NK-92 (cell line): ENCODE results near the gene DDX4.

Experiments used
- DNase-seq: peaks from one replicate; lab custom pipeline; 2025; ENCODE audit not compliant: unreplicated experiment; lab: John Stamatoyannopoulos, UW

The DDX4 gene

DNA sequence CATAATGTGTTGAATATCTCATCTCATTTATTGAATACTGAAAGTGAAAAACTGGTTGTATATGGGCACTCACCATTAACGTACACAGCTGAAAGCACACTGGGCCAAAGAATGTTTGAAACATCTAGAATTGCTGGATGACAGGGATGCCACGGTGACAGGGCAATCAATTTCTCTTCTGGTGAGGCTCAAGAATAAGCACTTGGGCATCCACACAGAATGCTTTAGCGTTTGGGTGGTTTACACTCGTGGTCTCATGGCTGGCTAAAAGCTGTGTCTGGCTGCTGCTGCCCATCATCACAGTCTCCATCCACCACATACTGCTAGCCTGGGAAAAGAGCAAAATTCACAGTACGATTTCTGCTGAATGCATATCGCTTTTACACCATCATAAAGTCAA, 82.6 kb downstream of the DDX4 start:
- DNase-seq = no peak

DNA sequence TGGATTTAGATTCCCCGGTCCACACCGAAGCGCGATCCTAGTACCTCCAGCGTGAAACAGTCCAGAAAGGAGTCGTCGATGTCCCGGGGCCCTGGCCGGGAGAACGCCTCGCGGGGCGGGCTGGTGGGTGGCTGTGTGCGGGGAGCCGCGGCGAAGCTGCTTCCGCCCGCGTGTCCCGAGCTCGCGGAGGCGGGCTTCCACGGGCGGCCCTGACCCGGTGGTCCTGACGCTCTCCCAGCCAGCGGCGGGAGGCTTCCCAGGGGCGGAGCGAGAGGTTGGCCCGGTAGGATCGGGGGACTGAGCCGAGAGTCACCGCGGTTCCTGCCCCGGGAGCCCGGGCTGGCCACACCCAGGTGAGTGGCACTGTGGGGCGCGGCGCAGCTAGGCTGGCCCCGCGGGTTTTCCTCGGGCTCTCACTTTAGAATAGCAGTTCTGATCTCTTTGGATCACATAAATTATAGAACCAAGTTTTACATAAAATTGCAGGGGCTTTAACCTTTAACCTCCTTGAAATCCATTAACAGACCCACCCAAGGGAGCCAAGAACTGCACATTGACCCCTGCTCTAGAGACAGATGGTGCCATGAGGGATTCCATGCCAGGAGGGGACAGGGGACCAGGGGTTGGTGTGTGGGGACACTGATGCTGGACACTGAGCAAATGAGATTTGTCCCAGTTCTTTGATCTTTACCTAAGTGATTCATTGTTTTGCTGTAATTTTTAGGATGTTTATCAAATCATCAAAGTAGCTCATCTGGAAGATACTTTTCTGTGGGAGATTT, 84.1 kb downstream of the DDX4 start:
- DNase-seq = no peak

- no peak for DNase-seq
Measured at GRCh38 chr5:55823151-55823796, 85.4 kb downstream of the DDX4 start.

- no peak for DNase-seq
Measured at GRCh38 chr5:55829956-55830355, 92.1 kb downstream of the DDX4 start.

DNA sequence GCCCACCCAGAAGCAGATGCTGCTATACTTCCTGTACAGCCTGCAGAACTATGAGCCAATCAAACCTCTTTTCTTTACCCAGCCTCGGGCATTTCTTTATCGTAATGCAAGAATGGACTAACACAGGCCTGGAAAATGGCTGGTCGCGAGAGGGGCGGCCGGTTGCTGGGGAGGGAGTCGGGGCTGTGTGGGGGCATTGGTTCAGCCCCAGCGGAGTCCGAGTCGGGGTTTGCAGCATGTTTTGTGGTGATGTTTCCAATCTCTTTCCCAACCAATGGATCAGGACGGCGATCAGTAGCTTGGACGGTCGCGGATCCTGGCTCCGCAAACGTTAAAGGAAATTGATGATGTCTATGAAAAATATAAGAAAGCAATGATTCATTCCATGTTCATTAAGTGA, 94.6 kb downstream of the DDX4 start:
- DNase-seq = no peak

DNA sequence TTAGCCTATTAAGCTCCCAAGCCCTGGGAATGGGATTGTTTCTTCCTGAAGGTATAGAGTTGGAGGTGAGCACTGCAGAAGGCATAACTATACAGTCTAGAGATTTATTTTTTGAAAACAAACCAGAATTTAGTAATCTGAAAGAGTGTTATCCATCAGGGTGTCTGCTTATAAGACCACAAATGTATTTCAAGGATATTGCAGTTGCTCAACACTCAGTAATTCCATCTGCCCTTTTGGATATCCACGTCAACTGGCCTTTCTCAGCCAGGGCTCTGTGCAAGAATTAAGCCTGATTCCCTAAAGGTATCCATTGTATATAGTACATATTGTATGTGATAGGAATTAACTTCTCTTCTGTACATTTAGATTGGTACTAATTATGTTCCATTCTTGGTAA, 98.3 kb downstream of the DDX4 start:
- no peak for DNase-seq

DNA sequence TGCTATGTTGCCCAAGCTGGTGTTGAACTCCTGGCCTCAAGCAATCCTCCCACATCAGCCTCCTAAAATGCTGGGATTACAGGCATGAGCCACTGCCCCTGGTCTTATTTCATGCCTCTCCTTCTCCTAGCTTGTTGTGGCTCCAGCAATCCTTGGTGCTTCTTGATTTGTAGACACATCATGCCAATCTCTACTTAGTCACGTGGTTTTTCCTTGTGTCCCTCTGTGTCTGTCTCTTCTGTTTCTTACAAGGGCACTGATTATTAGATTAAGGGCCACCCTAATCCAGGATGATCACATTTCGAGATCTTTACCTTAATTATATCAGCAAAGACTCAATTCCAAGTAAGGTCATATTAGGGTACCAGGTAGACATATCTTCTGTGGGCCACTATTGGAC, 104.1 kb downstream of the DDX4 start:
- DNase-seq = no peak

- DNase-seq = no peak
Measured at GRCh38 chr5:55847837-55848236, 110.0 kb downstream of the DDX4 start.

- no peak for DNase-seq
Measured at GRCh38 chr5:55848783-55849182, 110.9 kb downstream of the DDX4 start.

DNA sequence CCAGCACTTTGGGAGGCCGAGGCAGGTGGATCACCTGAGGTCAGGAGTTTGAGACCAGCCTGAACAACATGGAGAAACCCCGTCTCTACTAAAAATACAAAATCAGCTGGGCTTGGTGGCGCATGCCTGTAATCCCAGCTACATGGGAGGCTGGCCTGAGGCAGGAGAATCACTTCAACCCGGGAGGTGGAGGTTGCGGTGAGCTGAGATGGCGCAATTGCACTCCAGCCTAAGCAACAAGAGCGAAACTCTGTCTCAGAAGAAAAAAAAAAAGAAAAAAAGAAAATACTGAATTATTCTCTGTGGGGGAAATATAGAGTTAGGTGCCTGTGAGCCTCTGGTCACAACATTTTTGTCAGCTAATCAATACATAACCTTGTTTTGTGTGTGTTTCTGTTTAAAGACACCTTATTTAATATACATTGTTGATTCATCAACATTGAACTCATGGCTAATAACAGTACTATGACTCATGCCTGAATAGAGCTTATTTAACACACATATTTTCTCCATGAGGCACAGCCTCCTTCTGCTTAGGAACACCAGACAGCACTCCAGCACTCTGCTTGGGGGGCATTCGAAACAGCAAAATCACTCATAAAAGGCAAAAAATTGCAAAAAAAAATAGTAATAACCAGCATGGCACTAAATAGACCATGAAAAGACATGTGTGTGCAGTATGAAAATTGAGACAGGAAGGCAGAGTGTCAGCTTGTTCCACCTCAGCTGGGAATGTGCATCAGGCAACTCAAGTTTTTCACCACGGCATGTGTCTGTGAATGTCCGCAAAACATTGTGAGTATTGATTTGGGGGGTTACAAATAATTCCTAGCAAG, 113.2 kb downstream of the DDX4 start, which contains the start of gene IL31RA:
TSS of gene IL31RA (plus strand) at position 519 of the 836 bp plus-strand sequence. CDS start at position 733, 214 bp downstream.
- DNase-seq = no peak

DNA sequence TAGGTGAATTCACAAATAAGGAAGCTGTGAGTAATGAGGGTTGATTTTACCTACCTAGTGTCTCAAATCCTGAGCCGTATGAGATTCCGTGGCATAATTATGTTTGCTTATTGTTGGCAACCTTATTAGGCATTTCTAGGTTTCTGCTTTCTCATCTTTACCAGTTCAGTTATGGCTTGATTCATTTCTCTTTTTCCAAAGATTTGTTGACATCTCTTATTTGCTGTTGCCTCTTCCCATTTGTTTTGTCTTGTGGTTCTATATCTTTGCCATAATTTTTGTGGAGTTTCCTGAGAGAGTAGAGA, 113.8 kb downstream of the DDX4 start:
- no peak for DNase-seq

- DNase-seq = no peak
Measured at GRCh38 chr5:55852503-55852902, 114.6 kb downstream of the DDX4 start.

DNA sequence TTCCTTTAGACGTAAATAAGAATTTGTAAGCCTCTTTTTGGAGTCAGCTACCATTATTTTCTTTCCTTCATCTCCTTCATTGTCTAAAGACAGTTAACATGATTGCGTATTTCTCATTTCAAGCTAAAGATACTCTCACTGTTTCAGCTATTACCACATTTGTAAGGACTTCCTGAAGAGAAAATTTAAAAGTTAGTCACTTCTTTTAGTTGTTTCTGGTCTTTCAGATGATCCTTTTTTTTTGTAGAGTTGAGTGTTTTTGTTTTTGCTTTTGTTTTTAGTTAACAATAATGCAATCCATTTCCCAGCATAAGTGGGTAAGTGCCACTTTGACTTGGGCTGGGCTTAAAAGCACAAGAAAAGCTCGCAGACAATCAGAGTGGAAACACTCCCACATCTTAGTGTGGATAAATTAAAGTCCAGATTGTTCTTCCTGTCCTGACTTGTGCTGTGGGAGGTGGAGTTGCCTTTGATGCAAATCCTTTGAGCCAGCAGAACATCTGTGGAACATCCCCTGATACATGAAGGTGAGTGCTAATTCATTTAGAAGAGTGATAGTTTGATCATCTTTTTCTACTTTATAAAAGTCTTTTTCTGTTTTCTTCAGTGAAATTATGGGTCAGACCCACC, 115.3 kb downstream of the DDX4 start:
- DNase-seq = no peak

- no peak for DNase-seq
Measured at GRCh38 chr5:55853818-55854217, 116.0 kb downstream of the DDX4 start.

DNA sequence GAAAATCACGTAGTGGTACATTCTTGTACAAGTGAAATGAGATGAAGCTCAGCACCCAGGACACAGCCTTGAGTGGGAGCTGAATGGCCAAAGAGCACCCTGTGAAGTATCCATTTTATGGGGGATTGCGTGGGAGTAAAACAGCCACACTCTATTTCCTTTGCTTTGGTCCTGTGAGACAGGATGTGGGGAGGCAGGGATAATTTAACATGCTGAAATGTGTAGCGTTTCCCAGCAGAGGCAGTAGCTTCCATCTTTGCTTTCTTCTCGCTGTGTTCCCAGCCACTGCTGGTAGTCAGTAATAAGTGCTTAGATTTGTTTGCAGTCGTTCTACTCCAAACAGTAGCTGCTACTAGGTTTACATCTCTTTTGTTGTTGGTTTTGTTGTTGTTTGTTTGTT, 117.6 kb downstream of the DDX4 start:
- DNase-seq = no peak

- DNase-seq = no peak
Measured at GRCh38 chr5:55856516-55857246, 118.8 kb downstream of the DDX4 start.

DNA sequence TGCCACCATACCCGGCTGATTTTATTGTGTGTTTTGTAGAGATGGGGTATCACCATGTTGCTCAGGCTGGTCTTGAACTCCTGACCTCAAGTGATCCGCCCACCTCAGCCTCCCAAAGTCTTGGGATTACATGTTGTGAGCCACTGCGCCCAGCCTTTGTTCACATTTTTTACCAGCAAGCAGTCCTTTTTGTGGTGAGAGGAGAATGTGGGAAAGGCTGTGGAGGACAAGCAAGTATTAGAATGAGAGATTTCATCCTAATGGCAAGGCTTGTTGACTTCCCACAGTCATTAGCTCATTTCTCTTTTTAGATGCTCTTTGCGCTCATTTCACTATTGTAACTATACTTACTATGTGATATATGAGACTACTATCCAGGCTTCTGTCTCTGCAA, 119.4 kb downstream of the DDX4 start:
- DNase-seq = no peak

GRCh38 chr5:55858104-55858503, 120.2 kb downstream of the DDX4 start:
- DNase-seq = no peak

DNA sequence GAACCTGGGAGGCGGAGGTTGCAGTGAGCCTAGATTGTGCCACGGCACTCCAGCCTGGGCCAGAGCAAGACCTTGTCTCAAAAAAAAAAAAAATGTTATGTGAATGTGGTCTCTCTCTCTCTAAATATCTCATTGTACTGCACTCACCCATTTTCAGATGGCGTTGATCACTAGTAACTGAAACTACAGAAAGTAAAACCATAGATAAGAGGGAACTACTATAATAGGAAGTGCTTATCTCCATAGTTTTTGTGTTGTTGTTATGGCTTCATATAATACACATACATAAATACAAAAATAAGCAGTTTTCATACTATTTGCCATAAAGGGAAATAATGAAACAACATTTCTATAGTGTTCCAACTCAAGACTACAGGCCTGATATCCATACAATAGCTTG, 122.4 kb downstream of the DDX4 start:
- no peak for DNase-seq

- DNase-seq = no peak
Measured at GRCh38 chr5:55860709-55861108, 122.8 kb downstream of the DDX4 start.
